ENCODE data around the gene NOP9. TPM values are rescaled to one million over a fixed set of nuclear protein-coding genes. Genes with fewer than 3 reads are reported as not detected.

NOP9 gene
- total RNA-seq, 1 experiment from 2014 or later: 29.8 TPM

- peaks cover 26% of the 10 kb centered on the region for H3K36me3 Mint-ChIP-seq (ENCODE audit: insufficient read depth, unreplicated experiment)
- intact Hi-C loops (cut with micrococcal nuclease): no loop called here
- H3K4me1 Mint-ChIP-seq (ENCODE audit: insufficient read depth, unreplicated experiment): peaks cover 32% of the 10 kb centered on the region
- no peak within 1 kb of the TSS for H3K27ac Mint-ChIP-seq (ENCODE audit: low read depth, unreplicated experiment)
- TF ChIP-seq, protein P1, sequence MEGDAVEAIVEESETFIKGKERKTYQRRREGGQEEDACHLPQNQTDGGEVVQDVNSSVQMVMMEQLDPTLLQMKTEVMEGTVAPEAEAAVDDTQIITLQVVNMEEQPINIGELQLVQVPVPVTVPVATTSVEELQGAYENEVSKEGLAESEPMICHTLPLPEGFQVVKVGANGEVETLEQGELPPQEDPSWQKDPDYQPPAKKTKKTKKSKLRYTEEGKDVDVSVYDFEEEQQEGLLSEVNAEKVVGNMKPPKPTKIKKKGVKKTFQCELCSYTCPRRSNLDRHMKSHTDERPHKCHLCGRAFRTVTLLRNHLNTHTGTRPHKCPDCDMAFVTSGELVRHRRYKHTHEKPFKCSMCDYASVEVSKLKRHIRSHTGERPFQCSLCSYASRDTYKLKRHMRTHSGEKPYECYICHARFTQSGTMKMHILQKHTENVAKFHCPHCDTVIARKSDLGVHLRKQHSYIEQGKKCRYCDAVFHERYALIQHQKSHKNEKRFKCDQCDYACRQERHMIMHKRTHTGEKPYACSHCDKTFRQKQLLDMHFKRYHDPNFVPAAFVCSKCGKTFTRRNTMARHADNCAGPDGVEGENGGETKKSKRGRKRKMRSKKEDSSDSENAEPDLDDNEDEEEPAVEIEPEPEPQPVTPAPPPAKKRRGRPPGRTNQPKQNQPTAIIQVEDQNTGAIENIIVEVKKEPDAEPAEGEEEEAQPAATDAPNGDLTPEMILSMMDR (IDR thresholded peaks at IDR 0.05; ENCODE audit: unreplicated experiment): no peak
- no peaks in the 10 kb centered on the region for H3K27me3 Mint-ChIP-seq (ENCODE audit: insufficient read depth, unreplicated experiment)
- CTCF ChIA-PET: interaction anchor here (0.6 to 10.0 kb wide), 31 partner anchors 12 to 1549 kb away, joined by 3 to 145 read pairs (median 5); partner anchors contain the start of genes CBLN3, DHRS1, IPO4 and KHNYN
- H3K4me3 Mint-ChIP-seq (ENCODE audit: unreplicated experiment): peak within 1 kb of the TSS; percentile 69
- BruUV-seq (replicated peaks): no TSS peak
- no peaks in the 10 kb centered on the region for H3K9me3 Mint-ChIP-seq (ENCODE audit: unreplicated experiment)
- DNase-seq (ENCODE audit: unreplicated experiment): peak; percentile 85
- POLR2A ChIA-PET: interaction anchor here (0.7 to 7.2 kb wide), 22 partner anchors 10 to 1601 kb away, joined by 3 to 101 read pairs (median 4); partner anchors contain the start of genes CBLN3, CHMP4A, DHRS1 and GMPR2
Observed at GRCh38 chr14:24309538-24310264, 10.1 kb downstream of the NOP9 start, which contains the start of gene LTB4R2. Gene LTB4R2, plus strand, starts transcription at chr14:24310140. Its CDS starts 525 bp downstream, at chr14:24310665.

GRCh38 chr14:24310265-24310645 is 10.6 kb downstream of the NOP9 start:
- Mint-ChIP-seq H3K27ac (ENCODE audit: low read depth, unreplicated experiment) (no peak overlapping the region), H3K4me3 (ENCODE audit: unreplicated experiment) (peak overlapping the region; percentile 69), H3K9me3 (ENCODE audit: unreplicated experiment) (no peaks in the 10 kb centered on the region), H3K27me3 (ENCODE audit: insufficient read depth, unreplicated experiment) (no peaks in the 10 kb centered on the region), H3K4me1 (ENCODE audit: insufficient read depth, unreplicated experiment) (peaks cover 35% of the 10 kb centered on the region), H3K36me3 (ENCODE audit: insufficient read depth, unreplicated experiment) (peaks cover 21% of the 10 kb centered on the region)
- CTCF ChIA-PET: interaction anchor here (0.6 to 10.0 kb wide), 24 partner anchors 9 to 504 kb away, joined by 3 to 145 read pairs (median 6); partner anchors contain the start of genes CBLN3, DHRS1, IPO4 and KHNYN
- TF ChIP-seq, protein P1 (IDR thresholded peaks at IDR 0.05; ENCODE audit: unreplicated experiment): no peak
- no TSS peak for BruUV-seq (replicated peaks)
- POLR2A ChIA-PET: interaction anchor here (0.7 to 7.2 kb wide), 20 partner anchors 11 to 1601 kb away, joined by 3 to 101 read pairs (median 4); partner anchors contain the start of genes CBLN3, CHMP4A, DHRS1 and IRF9
- no peak for DNase-seq (ENCODE audit: unreplicated experiment)
- intact Hi-C loops (cut with micrococcal nuclease): no loop called here

GRCh38 chr14:24310646-24311604 is 11.3 kb downstream of the NOP9 start, which contains the start of gene LTB4R:
Gene LTB4R, plus strand, starts transcription at chr14:24311502. Its CDS starts 4,150 bp downstream, at chr14:24315652.
- H3K36me3 Mint-ChIP-seq (ENCODE audit: insufficient read depth, unreplicated experiment): peaks cover 17% of the 10 kb centered on the region
- no TSS peak for BruUV-seq (replicated peaks)
- TF ChIP-seq, protein P1 (IDR thresholded peaks at IDR 0.05; ENCODE audit: unreplicated experiment): peak; percentile 19
- no peaks in the 10 kb centered on the region for H3K9me3 Mint-ChIP-seq (ENCODE audit: unreplicated experiment)
- no peak within 1 kb of the TSS for H3K27ac Mint-ChIP-seq (ENCODE audit: low read depth, unreplicated experiment)
- H3K27me3 Mint-ChIP-seq (ENCODE audit: insufficient read depth, unreplicated experiment): no peaks in the 10 kb centered on the region
- peaks cover 35% of the 10 kb centered on the region for H3K4me1 Mint-ChIP-seq (ENCODE audit: insufficient read depth, unreplicated experiment)
- POLR2A ChIA-PET: interaction anchor here (0.6 to 7.2 kb wide), 17 partner anchors 11 to 219 kb away, joined by 3 to 101 read pairs (median 5); partner anchors contain the start of genes CBLN3, DHRS1, IRF9 and KHNYN
- peak; percentile 72 for DNase-seq (ENCODE audit: unreplicated experiment)
- H3K4me3 Mint-ChIP-seq (ENCODE audit: unreplicated experiment): peak within 1 kb of the TSS; percentile 69
- CTCF ChIA-PET: interaction anchor here (0.6 to 10.0 kb wide), 22 partner anchors 8 to 196 kb away, joined by 3 to 145 read pairs (median 7); partner anchors contain the start of genes CBLN3, DHRS1, IPO4 and KHNYN
- intact Hi-C loops (cut with micrococcal nuclease): no loop called here
